ENCODE measurements around the gene PARP15. TPM values are rescaled to one million over a fixed set of nuclear protein-coding genes. Genes with fewer than 3 reads are reported as not detected.

The PARP15 gene
- total RNA-seq = 1 to 10 TPM; 1.2 to 2.3 (median 1.6) TPM

GRCh38 chr3:122577409-122578031 is at the start of gene PARP15:
PARP15 (plus strand) TSS chr3:122577650; CDS start chr3:122577668, 18 bp downstream.
- no peaks in the 10 kb centered on the region for H3K9me3 ChIP-seq
- no peak for DNase-seq
- 17 to 23% methylated on average over 24 to 32 of the region's 40 CpGs for WGBS, 2 donors
- H3K36me3 ChIP-seq = no peaks in the 10 kb centered on the region
- peak within 1 kb of the TSS in 2 of 3 donors; percentile 8 to 38 for H3K4me3 ChIP-seq (replicated peaks in 1 of 3)
- no peaks in the 10 kb centered on the region for H3K27me3 ChIP-seq
- intact Hi-C loops (cut with DNase I) = no loop called here
- TF ChIP-seq CTCF (IDR thresholded peaks at IDR 0.05) = no peak
- no peak for TF ChIP-seq POLR2A (IDR thresholded peaks at IDR 0.05)
- H3K4me1 ChIP-seq = peaks cover 0 to 8% of the 10 kb centered on the region in 2 donors
- no peak within 1 kb of the TSS for H3K27ac ChIP-seq

GRCh38 chr3:122530164-122530563 is 47.3 kb upstream of the PARP15 start:
- peaks cover 15 to 33% of the 10 kb centered on the region in 2 donors for H3K36me3 ChIP-seq
- intact Hi-C loops (cut with DNase I) = no loop called here

GRCh38 chr3:122533480-122533879 is 44.0 kb upstream of the PARP15 start:
- Histone ChIP-seq H3K9me3 (no peaks in the 10 kb centered on the region), H3K36me3 (peaks cover 30 to 35% of the 10 kb centered on the region in 2 donors)
- WGBS, 2 donors = 97 to 98% methylated on average over 2 of the region's 2 CpGs

More at GRCh38 chr3:122530164-122530563, 47.3 kb upstream of the PARP15 start:
- Histone ChIP-seq H3K27ac (no peak overlapping the region), H3K9me3 (no peaks in the 10 kb centered on the region), H3K27me3 (no peaks in the 10 kb centered on the region), H3K4me3 (replicated peaks in 1 of 3) (no peak overlapping the region), H3K4me1 (no peaks in the 10 kb centered on the region)
- WGBS, 2 donors = 79 to 94% methylated on average over 2 of the region's 2 CpGs
- TF ChIP-seq CTCF (IDR thresholded peaks at IDR 0.05) (no peak), POLR2A (IDR thresholded peaks at IDR 0.05) (no peak)
- no peak for DNase-seq

GRCh38 chr3:122533931-122534334 is 43.5 kb upstream of the PARP15 start:
- TF ChIP-seq POLR2A (IDR thresholded peaks at IDR 0.05) (no peak), CTCF (IDR thresholded peaks at IDR 0.05) (no peak)
- Histone ChIP-seq H3K36me3 (peaks cover 30 to 35% of the 10 kb centered on the region in 2 donors), H3K4me1 (no peaks in the 10 kb centered on the region), H3K9me3 (no peaks in the 10 kb centered on the region), H3K27me3 (no peaks in the 10 kb centered on the region), H3K4me3 (replicated peaks in 1 of 3) (no peak overlapping the region), H3K27ac (no peak overlapping the region)
- 85 to 94% methylated on average over 1 of the region's 1 CpG for WGBS, 2 donors
- no peak for DNase-seq
- intact Hi-C loops (cut with DNase I) = no loop called here

More at GRCh38 chr3:122533480-122533879, 44.0 kb upstream of the PARP15 start:
- no peaks in the 10 kb centered on the region for H3K4me1 ChIP-seq
- TF ChIP-seq CTCF (IDR thresholded peaks at IDR 0.05) = no peak
- no peak for TF ChIP-seq POLR2A (IDR thresholded peaks at IDR 0.05)
- H3K27ac ChIP-seq = no peak overlapping the region
- intact Hi-C loops (cut with DNase I) = no loop called here
- H3K4me3 ChIP-seq (replicated peaks in 1 of 3) = no peak overlapping the region
- no peak for DNase-seq
- H3K27me3 ChIP-seq = no peaks in the 10 kb centered on the region

- DNase-seq = no peak
- H3K27me3 ChIP-seq = no peaks in the 10 kb centered on the region
- no peaks in the 10 kb centered on the region for H3K4me1 ChIP-seq
- TF ChIP-seq CTCF (IDR thresholded peaks at IDR 0.05) (no peak), POLR2A (IDR thresholded peaks at IDR 0.05) (no peak)
- H3K9me3 ChIP-seq = no peaks in the 10 kb centered on the region
- no peak overlapping the region for H3K27ac ChIP-seq
- WGBS, 2 donors = 88 to 92% methylated on average over 6 of the region's 6 CpGs
- intact Hi-C loops (cut with DNase I) = no loop called here
- H3K36me3 ChIP-seq = peaks cover 30 to 41% of the 10 kb centered on the region in 2 donors
- H3K4me3 ChIP-seq (replicated peaks in 1 of 3) = no peak overlapping the region
These were observed 41.4 kb upstream of the PARP15 start for GRCh38 chr3:122535964-122536631.
